HL-60 (cell line): ENCODE measurements around the gene ARHGAP45.

Experiments
- CTCF ChIP-seq: IDR thresholded peaks from one replicate; pipeline ENCODE4 v1.5.1; 2011; ENCODE audit warnings: low read length, control low read depth, inconsistent platforms; ENCODE audit not compliant: insufficient read depth
- GABPA ChIP-seq: IDR thresholded peaks from 2 replicates; pipeline ENCODE4 v1.6.1; 2012; ENCODE audit warnings: low read depth
- POLR2AphosphoS5 ChIP-seq: IDR thresholded peaks from 2 replicates; pipeline ENCODE4 v1.6.1; 2012; ENCODE audit warnings: low read depth
- REST ChIP-seq: IDR thresholded peaks from 2 replicates; pipeline ENCODE4 v1.6.1; 2012; ENCODE audit warnings: low read depth; ENCODE audit not compliant: insufficient replicate concordance

DNA sequence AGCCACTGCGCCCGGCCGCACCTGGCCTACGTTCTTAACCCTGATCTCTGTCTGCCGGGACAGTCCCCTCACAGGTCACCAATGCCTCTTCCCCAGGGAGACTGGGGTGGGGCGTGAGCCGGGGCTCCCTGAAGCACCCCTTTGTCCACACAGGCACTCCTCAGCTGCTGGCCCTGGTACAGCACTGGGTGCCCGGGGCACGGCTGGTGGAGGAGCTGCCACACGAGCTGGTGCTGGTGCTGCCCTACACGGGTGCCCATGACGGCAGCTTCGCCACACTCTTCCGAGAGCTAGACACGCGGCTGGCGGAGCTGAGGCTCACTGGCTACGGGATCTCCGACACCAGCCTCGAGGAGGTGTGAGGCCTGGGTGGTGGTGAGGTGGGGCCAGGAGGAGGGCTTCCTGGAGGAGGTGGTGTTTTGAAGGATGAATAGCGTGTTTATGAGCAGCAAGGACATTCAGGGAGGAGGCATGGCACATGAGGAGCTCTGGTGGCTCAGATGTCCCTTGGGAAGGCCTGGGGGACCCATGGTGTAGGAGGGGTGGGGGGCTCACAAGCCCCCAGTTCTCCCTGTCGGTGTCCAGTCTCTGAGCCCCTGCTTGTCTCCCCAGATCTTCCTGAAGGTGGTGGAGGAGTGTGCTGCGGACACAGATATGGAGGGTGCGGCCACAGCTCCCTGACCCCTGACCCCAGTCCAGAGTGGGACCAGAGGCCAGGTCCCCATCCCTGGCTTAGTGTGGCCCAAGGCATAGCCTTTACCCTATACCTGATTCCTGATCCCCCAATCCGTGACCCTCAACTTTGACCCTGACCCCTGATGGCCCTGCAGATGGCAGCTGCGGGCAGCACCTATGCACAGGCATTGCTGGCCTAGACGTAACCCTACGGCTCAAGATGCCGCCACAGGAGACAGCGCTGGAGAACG lies 13.5 kb upstream of the ARHGAP45 start:
- TF ChIP-seq REST (no peak), CTCF (no peak), POLR2AphosphoS5 (no peak), GABPA (no peak)
